Measurements from ENCODE around the gene PSPC1. TPM values are rescaled to one million over a fixed set of nuclear protein-coding genes. Genes with fewer than 3 reads are reported as not detected.

Gene PSPC1
- total RNA-seq, 1 experiment from 2014 or later, result 56.4 TPM

DNA sequence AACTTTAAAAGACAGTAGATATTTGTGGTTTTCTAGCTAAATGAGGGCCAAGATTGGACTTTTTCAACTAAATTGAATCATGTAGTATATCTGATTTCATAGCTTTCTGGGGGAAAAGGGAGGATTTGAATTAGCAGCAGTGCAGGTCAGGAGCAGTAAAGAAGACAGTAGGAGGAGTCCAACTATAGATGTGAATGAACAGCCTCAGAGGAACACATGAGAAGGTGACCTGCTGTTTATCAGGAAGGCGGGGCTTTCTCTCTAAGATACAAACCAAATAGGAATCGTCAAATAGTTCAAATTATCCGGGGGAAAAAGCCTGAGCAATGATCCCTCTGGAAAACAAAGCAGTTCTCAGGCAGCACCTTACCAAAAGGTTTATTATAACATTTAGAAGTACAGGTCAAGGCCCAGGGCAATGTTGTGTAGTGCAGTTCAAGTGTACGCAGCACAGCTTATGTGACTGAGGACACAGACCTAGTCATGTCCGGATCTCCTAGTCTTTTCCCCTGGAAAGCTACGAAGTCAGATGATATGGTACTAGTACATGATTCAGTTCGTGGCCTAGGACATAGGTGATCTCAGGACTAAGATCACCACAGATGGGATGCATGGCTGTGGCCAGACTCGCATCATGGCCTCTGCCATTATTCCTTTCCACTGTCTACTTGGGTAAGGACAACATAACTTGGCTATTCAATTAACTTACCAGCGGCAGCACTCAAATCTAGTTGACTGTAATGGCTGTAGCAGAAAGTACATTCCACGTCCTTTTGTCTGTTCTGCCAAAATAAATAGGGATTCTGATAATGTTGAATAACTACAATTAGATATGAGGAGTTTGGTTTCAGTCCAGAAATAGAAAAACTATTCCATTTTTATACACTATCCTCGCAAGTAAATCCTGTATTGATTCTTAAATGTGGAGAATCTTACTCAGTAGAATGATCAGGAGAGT is 109.0 kb downstream of the PSPC1 start:
- DNase-seq (ENCODE audit: low read depth), result no peak

DNA sequence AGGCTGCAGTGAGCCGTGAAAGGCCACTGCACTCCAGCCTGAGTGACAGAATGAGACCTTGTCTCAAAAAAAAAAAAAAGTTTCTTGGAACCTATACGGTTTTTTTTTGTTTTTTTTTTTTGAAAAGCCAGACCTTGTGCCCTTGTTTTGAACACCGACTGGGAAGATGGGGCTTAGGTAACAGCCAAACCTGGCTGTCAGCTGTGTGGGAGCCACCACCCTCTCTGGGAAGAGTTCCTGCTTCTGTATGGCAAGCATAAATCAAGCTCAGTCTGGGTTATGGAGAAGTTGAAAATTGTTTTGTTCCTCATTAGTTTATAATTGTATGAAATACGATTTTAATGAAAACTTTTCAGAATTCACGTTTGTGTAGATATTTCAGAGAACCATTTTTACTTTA is 109.8 kb downstream of the PSPC1 start:
- no peak for DNase-seq (ENCODE audit: low read depth)

DNA sequence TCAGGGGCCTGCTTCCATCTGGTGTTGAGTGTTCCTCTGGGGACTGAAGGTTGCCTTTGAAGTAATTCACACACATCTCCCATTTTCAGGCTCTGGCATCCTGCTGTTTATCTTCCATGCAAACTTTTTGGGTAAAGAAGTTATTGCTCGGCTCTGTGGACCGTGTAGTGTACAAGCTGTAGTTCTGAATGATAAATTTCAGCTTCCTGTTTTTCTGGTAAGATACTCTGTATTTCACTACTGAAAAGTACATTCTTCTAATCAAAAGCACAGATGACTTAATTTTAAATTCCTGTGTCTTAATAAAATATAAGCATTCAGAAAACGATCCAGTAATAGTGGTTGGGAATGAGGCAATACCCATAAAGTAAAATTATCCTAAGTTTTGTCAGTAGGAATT is 112.6 kb downstream of the PSPC1 start:
- DNase-seq (ENCODE audit: low read depth), result no peak

DNA sequence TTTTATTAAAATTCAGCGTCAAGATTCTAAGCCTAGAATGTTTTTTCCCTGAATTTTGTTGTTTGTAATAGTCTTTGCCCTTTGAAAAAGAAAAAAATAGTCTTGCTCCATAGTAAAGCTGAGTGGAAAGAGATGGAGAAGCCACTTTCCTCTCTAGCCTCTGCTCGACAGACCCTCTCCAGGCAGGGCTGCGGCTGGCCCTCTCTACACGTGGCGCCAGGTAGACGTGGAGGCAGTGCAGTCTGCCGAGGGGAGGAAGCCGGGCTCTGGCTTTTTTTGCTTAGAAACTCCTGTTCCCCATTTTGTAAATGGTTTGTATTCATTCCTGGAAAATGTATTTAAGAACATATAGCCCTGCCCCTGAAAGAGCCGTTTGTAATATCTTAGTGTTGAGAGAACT is 114.0 kb downstream of the PSPC1 start:
- DNase-seq (ENCODE audit: low read depth), result no peak

DNA sequence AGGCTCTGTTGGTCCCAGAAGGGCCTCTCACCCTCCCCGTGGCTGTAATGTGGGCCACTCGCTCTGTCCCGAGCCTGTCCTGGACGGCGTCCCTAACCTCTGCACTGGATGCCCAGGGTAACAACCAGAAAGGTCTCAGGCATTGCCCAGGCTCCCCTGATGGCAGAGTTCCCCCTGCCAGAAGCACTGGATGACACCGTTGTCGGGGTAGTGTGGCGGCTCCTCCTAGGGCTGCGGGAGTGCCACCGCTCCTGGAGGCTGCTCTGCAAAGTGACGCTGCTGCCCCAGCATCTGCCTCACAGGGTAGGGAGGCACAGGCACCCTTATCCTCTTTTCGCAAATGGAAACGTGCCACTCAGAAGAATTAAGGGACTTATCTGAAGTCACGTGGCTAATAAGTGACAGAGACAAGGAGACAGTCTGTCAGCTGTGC is 117.3 kb downstream of the PSPC1 start:
- DNase-seq (ENCODE audit: low read depth), result no peak

DNA sequence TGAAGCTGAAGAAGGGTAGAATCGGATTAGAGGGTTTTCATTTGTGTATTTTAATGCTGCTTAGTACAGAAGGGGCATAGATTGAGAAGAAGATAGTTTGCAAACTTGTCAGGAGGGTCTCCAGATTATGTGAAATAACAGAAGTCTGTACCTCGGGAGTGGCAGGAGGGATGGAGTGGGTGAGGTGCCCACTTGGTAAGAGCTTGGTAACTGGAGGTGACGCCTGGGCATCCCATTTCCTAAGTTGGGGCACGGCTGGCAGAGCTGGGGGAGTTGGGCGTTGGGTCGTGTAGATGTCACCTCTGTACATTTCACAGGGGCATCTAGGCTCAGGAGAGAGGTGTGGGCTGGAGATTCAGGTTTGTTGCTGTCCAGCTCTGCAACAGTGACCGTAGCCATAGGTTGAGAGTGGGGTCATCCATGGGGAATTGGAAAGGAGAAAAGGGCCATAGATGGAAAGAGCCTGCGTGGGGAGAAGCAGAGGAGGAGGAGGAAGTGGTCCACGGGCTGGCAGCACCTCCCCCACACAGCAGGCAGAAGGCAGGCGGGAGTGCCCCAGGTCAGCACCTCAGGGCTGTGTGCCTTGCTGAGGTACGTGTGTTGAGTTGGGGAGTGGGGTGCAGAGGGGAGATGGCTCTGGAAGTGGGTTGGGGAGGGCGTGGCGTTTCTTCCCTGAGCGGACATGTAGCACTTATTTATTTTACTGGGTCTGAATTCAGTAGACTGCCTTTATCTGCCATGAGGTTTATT is 118.1 kb downstream of the PSPC1 start:
- no peak for DNase-seq (ENCODE audit: low read depth)

DNA sequence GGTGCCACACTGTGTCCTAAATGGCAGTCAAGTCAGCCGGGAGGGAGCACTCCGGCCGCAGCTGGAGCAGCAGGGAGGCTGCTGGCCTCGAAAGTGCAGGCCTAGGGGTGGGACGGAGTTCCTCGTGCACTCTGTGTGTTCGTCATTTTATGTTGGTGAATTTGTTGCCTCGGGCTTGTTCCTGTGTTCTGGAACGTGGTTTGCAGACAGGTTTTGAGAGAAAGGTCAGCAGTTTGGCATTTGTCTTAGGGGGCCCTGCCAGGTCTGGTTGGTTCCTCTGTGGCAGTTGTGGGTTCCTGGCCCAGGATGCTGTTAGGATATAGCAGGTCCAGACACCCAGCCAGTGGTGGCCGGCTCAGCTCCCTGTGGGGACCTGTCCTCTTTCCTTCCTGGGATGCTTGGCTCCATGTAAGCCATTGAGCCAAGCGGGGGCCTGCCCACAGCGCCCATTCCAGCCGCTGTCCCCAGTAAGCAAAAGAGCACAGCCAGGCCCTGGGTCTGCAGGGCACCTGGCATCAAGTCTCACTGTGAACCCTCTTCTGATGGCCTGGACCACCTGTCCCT is 119.2 kb downstream of the PSPC1 start:
- no peak for DNase-seq (ENCODE audit: low read depth)

DNA sequence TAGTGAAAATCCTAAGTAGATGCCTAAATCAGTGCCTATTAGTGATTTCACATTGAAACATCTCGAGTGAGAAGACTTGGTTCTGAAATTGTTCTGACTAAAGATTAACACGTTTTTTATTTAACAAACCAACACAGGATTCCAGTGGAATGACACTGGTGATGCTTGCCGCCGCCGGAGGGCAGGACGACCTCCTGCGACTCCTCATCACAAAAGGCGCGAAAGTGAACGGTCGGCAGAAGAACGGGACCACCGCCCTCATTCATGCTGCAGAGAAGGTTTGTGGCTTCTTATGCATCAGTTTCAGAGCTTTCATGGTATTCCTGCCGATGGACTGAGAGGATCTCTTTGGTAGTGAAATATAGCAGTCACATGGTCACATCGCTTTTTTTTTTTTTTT is 121.2 kb downstream of the PSPC1 start:
- DNase-seq (ENCODE audit: low read depth), result no peak

DNA sequence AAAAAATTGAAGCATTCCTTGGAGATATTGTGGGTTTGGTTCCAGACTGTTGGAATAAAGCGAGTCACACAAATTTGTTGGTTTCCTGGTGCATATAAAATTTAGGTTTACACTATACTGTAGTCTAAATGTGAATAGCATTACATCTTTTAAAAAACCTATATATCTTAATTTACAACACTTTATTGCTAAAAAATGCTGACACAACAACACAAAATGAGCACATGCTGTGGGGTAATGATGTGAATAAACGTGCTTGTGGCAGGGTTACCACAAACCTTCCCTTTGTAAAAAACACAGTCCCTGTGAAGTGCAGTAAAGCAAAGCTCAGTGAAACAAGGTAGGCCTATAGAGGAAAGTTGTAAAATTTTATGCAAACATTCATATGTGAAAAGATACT is 121.6 kb downstream of the PSPC1 start:
- DNase-seq (ENCODE audit: low read depth), result no peak

DNA sequence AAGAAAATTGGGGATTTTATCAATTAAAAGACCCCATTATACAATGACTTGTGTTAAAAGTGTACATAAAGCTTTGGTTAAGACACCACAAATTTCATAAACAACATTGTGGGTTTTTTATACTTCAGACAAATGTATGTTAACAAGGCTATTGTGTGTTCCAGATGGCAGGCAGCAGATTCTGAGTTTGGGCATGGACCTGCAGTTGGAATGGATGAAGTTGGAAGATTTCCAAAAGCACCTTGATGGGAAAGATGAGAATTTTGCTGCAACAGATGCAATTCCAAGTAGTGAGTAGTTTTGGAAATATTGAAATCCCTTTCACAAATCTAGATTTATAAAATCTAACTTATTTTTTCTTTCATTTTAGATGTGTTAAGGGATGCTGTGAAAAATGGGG is 123.9 kb downstream of the PSPC1 start:
- DNase-seq (ENCODE audit: low read depth), result no peak

DNA sequence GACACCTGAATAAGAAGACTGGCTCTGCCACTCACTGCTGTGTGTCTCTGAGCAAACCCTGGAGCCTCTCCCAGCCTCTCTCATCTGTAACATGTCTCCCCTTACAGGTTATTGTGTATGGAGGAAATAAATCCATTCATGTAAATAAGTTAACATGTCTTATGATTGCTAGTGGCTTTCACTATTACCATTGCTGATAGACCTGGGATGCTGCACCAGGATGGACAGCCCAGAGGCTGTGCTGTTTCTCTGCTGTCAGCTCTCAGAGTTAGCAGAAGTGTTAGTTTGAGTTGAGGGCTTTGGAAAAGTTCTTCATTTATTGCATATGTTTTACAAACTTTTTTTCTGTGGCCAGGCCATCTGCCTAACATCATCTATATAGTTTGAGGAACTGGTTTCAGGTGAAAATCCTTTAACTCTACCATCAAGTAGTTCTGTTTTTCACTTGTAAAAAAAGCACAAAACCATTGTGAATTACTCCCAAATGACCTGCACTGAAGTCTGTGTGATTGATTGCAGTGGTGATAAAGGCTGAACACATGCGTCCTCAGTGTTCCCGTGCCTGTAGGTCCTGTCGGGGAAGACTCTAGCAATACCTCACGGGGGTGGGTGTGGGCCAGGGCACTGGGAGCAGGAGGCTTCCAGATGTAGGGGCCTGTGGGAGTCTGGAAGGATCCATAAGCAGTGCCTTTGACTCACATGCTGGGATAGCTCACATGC is 124.7 kb downstream of the PSPC1 start:
- DNase-seq (ENCODE audit: low read depth), result no peak

Other genes with a start within 250 kb of the PSPC1 start
- gene TPTE2, start 221.4 kb downstream of the PSPC1 start, total RNA-seq (2014; rRNA removed), result not detected in 2 replicates
- 8.3 and 11.0 TPM in 2 replicates for gene MPHOSPH8, start 149.3 kb downstream of the PSPC1 start, total RNA-seq (2014; rRNA removed)
- 7.3 and 9.2 TPM in 2 replicates for gene ZMYM5, start 80.7 kb upstream of the PSPC1 start, total RNA-seq (2014; rRNA removed)
- 38.1 and 39.1 TPM in 2 replicates for gene ZMYM2, start 175.8 kb upstream of the PSPC1 start, total RNA-seq (2014; rRNA removed)

All from LHCN-M2 (cell line).